ENCODE data around the gene STAT1.

Gene STAT1

DNA sequence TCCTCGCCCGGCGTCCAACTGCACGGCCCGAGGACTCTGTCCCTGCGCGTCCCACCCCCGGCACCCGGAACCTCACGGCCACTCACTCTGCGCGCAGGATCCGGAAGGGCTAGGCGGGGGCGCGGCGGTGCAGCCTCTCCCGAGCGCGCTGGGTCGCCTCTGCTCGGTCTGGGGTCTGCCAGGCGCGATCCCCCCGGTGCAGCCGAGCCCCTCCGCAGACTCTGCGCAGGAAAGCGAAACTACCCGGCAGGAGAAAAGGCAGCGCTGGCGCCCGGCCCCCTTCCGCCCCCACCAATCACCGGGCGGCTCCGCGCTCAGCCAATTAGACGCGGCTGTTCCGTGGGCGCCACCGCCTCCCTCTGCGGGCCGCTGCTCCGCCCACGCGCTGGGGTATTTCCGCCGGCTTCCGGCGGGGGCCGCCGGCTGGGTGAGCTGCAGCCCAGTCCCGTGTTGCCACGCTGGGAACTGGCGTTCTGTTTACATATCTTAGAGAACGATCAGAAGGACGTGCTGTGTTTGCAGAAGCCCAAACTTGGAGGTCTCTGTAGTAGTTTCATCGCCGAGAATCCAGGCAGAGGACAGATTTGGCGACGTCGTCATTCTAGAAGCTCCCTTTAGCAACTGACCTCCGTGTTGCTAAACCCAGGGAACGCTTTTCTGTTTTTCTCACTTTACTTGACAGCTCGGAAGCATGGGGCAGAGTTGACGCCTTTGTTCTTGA lies at the start of gene STAT1:
Gene STAT1 (minus strand): TSS at position 240 of the 721 bp plus-strand sequence. CDS start 4,168 bp downstream, outside the sequence.
- peaks cover under 1 to 18% (median 11%) of the 10 kb centered on the region in 5 donors for H3K36me3 ChIP-seq (ENCODE audit: control insufficient read depth in 5 of 5, insufficient read depth in 5 of 5, low read length in 5 of 5)
- no peaks in the 10 kb centered on the region for H3K27me3 ChIP-seq (ENCODE audit: control insufficient read depth in 5 of 5, insufficient read depth in 4 of 5, low read length in 5 of 5)
- no peaks in the 10 kb centered on the region for H3K9me3 ChIP-seq (ENCODE audit: control insufficient read depth in 5 of 5, low read length in 5 of 5)
- peaks cover 0 to 40% (median 39%) of the 10 kb centered on the region in 5 donors for H3K4me1 ChIP-seq (ENCODE audit: control insufficient read depth in 5 of 5, insufficient read depth in 5 of 5, low read length in 5 of 5)
- peak within 1 kb of the TSS; percentile 98 to 100 (median 99) for H3K4me3 ChIP-seq (ENCODE audit: low read depth in 1 of 5, low read length in 5 of 5)
- H3K27ac ChIP-seq (ENCODE audit: low read depth, low read length), result peak within 1 kb of the TSS; percentile 92
- H3K9ac ChIP-seq (ENCODE audit: low read length in 5 of 5), result peak within 1 kb of the TSS; percentile 57 to 98 (median 96)

DNA sequence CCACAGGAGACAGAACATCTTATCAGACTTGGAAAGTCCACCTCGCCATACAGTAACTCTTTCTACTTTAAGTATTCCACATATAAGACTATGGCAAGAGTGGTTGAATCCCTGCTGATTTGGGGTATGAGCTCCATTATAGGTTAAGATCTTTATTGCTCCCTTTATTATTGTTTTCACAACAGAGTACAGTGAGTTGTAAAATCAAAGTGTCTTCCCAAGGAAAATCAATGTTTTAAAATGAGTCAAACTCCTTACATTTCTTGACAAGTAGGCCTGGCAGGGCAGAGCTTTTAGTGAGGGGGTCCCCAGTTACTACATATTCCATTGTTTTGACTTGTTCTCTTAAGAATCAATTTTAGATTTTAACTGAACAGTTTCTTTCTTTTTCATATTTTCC lies 49.6 kb upstream of the STAT1 start:
- H3K36me3 ChIP-seq (ENCODE audit: control insufficient read depth in 5 of 5, insufficient read depth in 5 of 5, low read length in 5 of 5), result no peaks in the 10 kb centered on the region
- no peaks in the 10 kb centered on the region for H3K9me3 ChIP-seq (ENCODE audit: control insufficient read depth in 5 of 5, low read length in 5 of 5)
- H3K4me1 ChIP-seq (ENCODE audit: control insufficient read depth in 5 of 5, insufficient read depth in 5 of 5, low read length in 5 of 5), result peaks cover 0 to 13% (median 9%) of the 10 kb centered on the region in 5 donors
- H3K27me3 ChIP-seq (ENCODE audit: control insufficient read depth in 5 of 5, insufficient read depth in 4 of 5, low read length in 5 of 5), result no peaks in the 10 kb centered on the region
- no peak overlapping the region for H3K4me3 ChIP-seq (ENCODE audit: low read depth in 1 of 5, low read length in 5 of 5)
- H3K9ac ChIP-seq (ENCODE audit: low read length in 5 of 5), result no peak overlapping the region
- no peak overlapping the region for H3K27ac ChIP-seq (ENCODE audit: low read depth, low read length)

DNA sequence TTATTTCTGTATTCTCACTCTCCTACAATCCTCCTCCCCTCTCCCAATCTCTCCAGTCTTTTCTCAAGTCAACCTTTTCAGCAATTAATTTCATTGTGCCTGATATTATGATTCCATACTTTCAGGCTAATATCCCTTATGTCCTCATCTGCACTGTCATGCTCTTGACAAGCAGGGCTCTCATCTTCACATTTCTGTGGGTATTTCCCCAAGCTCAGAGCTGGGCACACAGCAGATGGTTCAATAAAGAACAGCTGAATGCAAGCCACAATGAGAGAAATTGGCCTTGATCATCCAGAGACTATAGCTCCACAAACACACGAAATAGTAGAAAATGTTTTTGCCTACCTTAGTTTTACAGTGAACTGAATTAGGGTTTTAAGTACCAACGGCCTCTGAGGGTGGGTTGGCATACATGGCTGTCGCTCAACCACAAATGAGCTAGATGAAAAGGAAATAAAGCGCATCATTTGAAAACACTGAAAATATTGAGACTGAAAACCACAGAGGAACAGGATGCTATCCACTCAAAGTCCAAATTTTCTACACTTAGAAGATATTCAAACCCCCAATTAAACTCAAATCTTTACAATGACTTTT lies 47.5 kb upstream of the STAT1 start:
- Histone ChIP-seq H3K27me3 (ENCODE audit: control insufficient read depth in 5 of 5, insufficient read depth in 4 of 5, low read length in 5 of 5) (no peaks in the 10 kb centered on the region), H3K9ac (ENCODE audit: low read length in 5 of 5) (no peak overlapping the region), H3K36me3 (ENCODE audit: control insufficient read depth in 5 of 5, insufficient read depth in 5 of 5, low read length in 5 of 5) (no peaks in the 10 kb centered on the region), H3K4me3 (ENCODE audit: low read depth in 1 of 5, low read length in 5 of 5) (no peak overlapping the region), H3K9me3 (ENCODE audit: control insufficient read depth in 5 of 5, low read length in 5 of 5) (no peaks in the 10 kb centered on the region), H3K4me1 (ENCODE audit: control insufficient read depth in 5 of 5, insufficient read depth in 5 of 5, low read length in 5 of 5) (peaks cover 0 to 10% (median 6%) of the 10 kb centered on the region in 5 donors), H3K27ac (ENCODE audit: low read depth, low read length) (no peak overlapping the region)

GRCh38 chr2:191059308-191059707 lies 45.3 kb upstream of the STAT1 start:
- no peaks in the 10 kb centered on the region for H3K4me1 ChIP-seq (ENCODE audit: control insufficient read depth in 5 of 5, insufficient read depth in 5 of 5, low read length in 5 of 5)
- H3K9ac ChIP-seq (ENCODE audit: low read length in 5 of 5), result no peak overlapping the region
- no peak overlapping the region for H3K4me3 ChIP-seq (ENCODE audit: low read depth in 1 of 5, low read length in 5 of 5)
- no peaks in the 10 kb centered on the region for H3K9me3 ChIP-seq (ENCODE audit: control insufficient read depth in 5 of 5, low read length in 5 of 5)
- no peaks in the 10 kb centered on the region for H3K36me3 ChIP-seq (ENCODE audit: control insufficient read depth in 5 of 5, insufficient read depth in 5 of 5, low read length in 5 of 5)
- H3K27ac ChIP-seq (ENCODE audit: low read depth, low read length), result no peak overlapping the region
- no peaks in the 10 kb centered on the region for H3K27me3 ChIP-seq (ENCODE audit: control insufficient read depth in 5 of 5, insufficient read depth in 4 of 5, low read length in 5 of 5)

DNA sequence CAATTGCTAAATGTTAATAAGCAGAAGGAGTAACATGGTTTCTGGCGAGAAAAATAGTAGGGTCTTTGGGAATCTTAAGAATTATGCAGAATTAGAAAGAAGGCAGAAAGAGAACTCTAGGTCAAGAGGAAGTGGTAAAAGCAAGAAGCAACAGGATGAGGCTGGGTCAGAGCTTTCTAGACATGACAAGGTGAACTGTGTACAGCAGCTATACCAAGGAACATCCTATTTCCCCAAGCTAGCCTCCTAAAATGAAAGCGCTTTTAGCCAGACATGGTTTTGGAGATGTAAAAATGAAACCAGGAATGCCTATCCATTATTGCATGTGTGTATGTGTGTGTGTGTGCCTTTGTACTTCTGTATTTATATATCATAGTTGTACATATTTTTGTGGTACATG lies 42.3 kb upstream of the STAT1 start:
- Histone ChIP-seq H3K9ac (ENCODE audit: low read length in 5 of 5) (no peak overlapping the region), H3K27ac (ENCODE audit: low read depth, low read length) (no peak overlapping the region), H3K4me3 (ENCODE audit: low read depth in 1 of 5, low read length in 5 of 5) (no peak overlapping the region)

DNA sequence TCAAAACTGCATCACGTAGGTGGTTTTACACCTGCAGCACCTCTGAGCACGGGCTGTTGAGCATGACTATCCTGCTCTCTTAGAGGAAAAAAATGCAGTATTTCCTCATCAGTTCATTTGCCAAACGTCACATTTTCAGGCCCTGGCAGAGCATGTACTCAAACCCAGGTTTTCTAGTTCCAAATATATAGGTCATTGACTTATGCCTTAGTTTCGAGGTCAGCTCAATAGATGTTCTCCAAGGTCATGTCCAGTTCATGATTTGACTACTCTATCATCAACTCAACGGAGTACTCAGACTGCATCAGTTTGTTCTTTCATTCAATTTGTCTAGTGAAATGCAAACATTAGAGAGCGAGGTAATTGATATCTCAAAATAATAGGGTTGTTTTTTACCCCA lies 39.3 kb upstream of the STAT1 start:
- H3K4me1 ChIP-seq (ENCODE audit: control insufficient read depth in 5 of 5, insufficient read depth in 5 of 5, low read length in 5 of 5), result peaks cover 2 to 34% (median 19%) of the 10 kb centered on the region in 5 donors
- H3K9ac ChIP-seq (ENCODE audit: low read length in 5 of 5), result no peak overlapping the region
- no peaks in the 10 kb centered on the region for H3K27me3 ChIP-seq (ENCODE audit: control insufficient read depth in 5 of 5, insufficient read depth in 4 of 5, low read length in 5 of 5)
- no peaks in the 10 kb centered on the region for H3K9me3 ChIP-seq (ENCODE audit: control insufficient read depth in 5 of 5, low read length in 5 of 5)
- H3K27ac ChIP-seq (ENCODE audit: low read depth, low read length), result no peak overlapping the region
- H3K36me3 ChIP-seq (ENCODE audit: control insufficient read depth in 5 of 5, insufficient read depth in 5 of 5, low read length in 5 of 5), result no peaks in the 10 kb centered on the region
- no peak overlapping the region for H3K4me3 ChIP-seq (ENCODE audit: low read depth in 1 of 5, low read length in 5 of 5)

More for the DNA sequence above, 42.3 kb upstream of the STAT1 start:
- Histone ChIP-seq H3K27me3 (ENCODE audit: control insufficient read depth in 5 of 5, insufficient read depth in 4 of 5, low read length in 5 of 5) (no peaks in the 10 kb centered on the region), H3K4me1 (ENCODE audit: control insufficient read depth in 5 of 5, insufficient read depth in 5 of 5, low read length in 5 of 5) (peaks cover 0 to 15% (median 9%) of the 10 kb centered on the region in 5 donors), H3K36me3 (ENCODE audit: control insufficient read depth in 5 of 5, insufficient read depth in 5 of 5, low read length in 5 of 5) (no peaks in the 10 kb centered on the region), H3K9me3 (ENCODE audit: control insufficient read depth in 5 of 5, low read length in 5 of 5) (no peaks in the 10 kb centered on the region)

- H3K4me1 ChIP-seq (ENCODE audit: control insufficient read depth in 5 of 5, insufficient read depth in 5 of 5, low read length in 5 of 5), result peaks cover 2 to 34% (median 19%) of the 10 kb centered on the region in 5 donors
- H3K27me3 ChIP-seq (ENCODE audit: control insufficient read depth in 5 of 5, insufficient read depth in 4 of 5, low read length in 5 of 5), result no peaks in the 10 kb centered on the region
- peak overlapping the region in 2 of 5 donors; percentile 35 to 59 for H3K9ac ChIP-seq (ENCODE audit: low read length in 5 of 5)
- no peaks in the 10 kb centered on the region for H3K36me3 ChIP-seq (ENCODE audit: control insufficient read depth in 5 of 5, insufficient read depth in 5 of 5, low read length in 5 of 5)
- no peaks in the 10 kb centered on the region for H3K9me3 ChIP-seq (ENCODE audit: control insufficient read depth in 5 of 5, low read length in 5 of 5)
- peak overlapping the region; percentile 97 for H3K27ac ChIP-seq (ENCODE audit: low read depth, low read length)
- no peak overlapping the region for H3K4me3 ChIP-seq (ENCODE audit: low read depth in 1 of 5, low read length in 5 of 5)
Observed at GRCh38 chr2:191051825-191052778, 38.1 kb upstream of the STAT1 start.

DNA sequence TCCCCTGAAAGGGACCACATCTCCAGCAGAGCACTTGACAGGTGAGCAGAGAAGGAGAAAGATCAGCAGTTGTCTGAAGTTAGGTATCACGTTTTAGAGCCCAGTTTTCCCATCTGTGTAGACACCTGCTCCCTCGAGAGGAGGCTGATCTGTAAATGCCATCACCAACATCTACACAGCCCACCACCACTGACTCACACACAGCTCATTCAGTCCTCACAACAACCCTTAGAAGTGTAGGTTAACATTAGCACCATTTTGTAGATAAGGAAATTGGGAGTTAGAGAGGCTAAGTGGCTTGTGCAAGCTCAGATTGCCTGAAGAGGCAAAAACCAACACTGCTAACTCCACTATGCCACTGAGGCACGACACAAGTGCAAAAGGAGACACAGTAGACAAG lies 37.2 kb upstream of the STAT1 start:
- H3K27ac ChIP-seq (ENCODE audit: low read depth, low read length), result peak overlapping the region; percentile 97
- no peaks in the 10 kb centered on the region for H3K36me3 ChIP-seq (ENCODE audit: control insufficient read depth in 5 of 5, insufficient read depth in 5 of 5, low read length in 5 of 5)
- peaks cover 2 to 34% (median 19%) of the 10 kb centered on the region in 5 donors for H3K4me1 ChIP-seq (ENCODE audit: control insufficient read depth in 5 of 5, insufficient read depth in 5 of 5, low read length in 5 of 5)

GRCh38 chr2:191050640-191050987 lies 36.6 kb upstream of the STAT1 start:
- Histone ChIP-seq H3K4me1 (ENCODE audit: control insufficient read depth in 5 of 5, insufficient read depth in 5 of 5, low read length in 5 of 5) (peaks cover 2 to 34% (median 19%) of the 10 kb centered on the region in 5 donors), H3K4me3 (ENCODE audit: low read depth in 1 of 5, low read length in 5 of 5) (no peak overlapping the region), H3K36me3 (ENCODE audit: control insufficient read depth in 5 of 5, insufficient read depth in 5 of 5, low read length in 5 of 5) (no peaks in the 10 kb centered on the region), H3K9me3 (ENCODE audit: control insufficient read depth in 5 of 5, low read length in 5 of 5) (no peaks in the 10 kb centered on the region), H3K9ac (ENCODE audit: low read length in 5 of 5) (peak overlapping the region in 1 of 5 donors; percentile 74), H3K27me3 (ENCODE audit: control insufficient read depth in 5 of 5, insufficient read depth in 4 of 5, low read length in 5 of 5) (no peaks in the 10 kb centered on the region), H3K27ac (ENCODE audit: low read depth, low read length) (peak overlapping the region; percentile 97)

More for the DNA sequence above, 37.2 kb upstream of the STAT1 start:
- H3K27me3 ChIP-seq (ENCODE audit: control insufficient read depth in 5 of 5, insufficient read depth in 4 of 5, low read length in 5 of 5), result no peaks in the 10 kb centered on the region
- H3K9me3 ChIP-seq (ENCODE audit: control insufficient read depth in 5 of 5, low read length in 5 of 5), result no peaks in the 10 kb centered on the region
- H3K4me3 ChIP-seq (ENCODE audit: low read depth in 1 of 5, low read length in 5 of 5), result no peak overlapping the region
- H3K9ac ChIP-seq (ENCODE audit: low read length in 5 of 5), result peak overlapping the region in 3 of 5 donors; percentile 35 to 74 (median 59)
